Measurements from ENCODE around the gene HINFP. TPM values are rescaled to one million over a fixed set of nuclear protein-coding genes. Genes with fewer than 3 reads are reported as not detected.
A peak's percentile ranks its signal among the peaks of the same experiment; 100 is the strongest.

Gene HINFP
- 13.0 and 17.3 TPM in 2 replicates for total RNA-seq

GRCh38 chr11:119121008-119121810 lies at the start of gene HINFP:
Gene HINFP (plus strand): TSS chr11:119121580. CDS start chr11:119126945, 5,365 bp downstream.
- peak; percentile 93 for DNase-seq (ENCODE audit: extremely low read depth, low read depth, low spot score)

DNA sequence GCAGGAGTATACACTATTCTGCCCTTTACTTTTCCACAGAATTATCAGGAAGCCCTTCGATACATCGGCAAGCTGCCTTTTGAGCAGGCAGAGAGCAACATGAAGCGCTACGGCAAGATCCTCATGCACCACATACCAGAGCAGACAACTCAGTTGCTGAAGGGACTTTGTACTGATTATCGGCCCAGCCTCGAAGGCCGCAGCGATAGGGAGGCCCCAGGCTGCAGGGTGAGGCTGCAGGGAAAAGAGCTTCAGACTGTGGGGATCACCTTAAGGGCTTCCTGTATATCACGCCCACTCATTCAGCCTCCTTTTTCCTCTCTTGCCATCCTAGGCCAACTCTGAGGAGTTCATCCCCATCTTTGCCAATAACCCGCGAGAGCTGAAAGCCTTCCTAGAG lies 43.5 kb upstream of the HINFP start:
- no peak for DNase-seq (ENCODE audit: extremely low read depth, low read depth, low spot score)

- DNase-seq (ENCODE audit: extremely low read depth, low read depth, low spot score): no peak
These were observed 42.5 kb upstream of the HINFP start for GRCh38 chr11:119078675-119079420.

- DNase-seq (ENCODE audit: extremely low read depth, low read depth, low spot score): no peak
These were observed 39.6 kb upstream of the HINFP start for GRCh38 chr11:119081682-119082260.

GRCh38 chr11:119084663-119085436 lies 36.5 kb upstream of the HINFP start, which contains the start of gene HMBS:
Gene HMBS (plus strand): TSS chr11:119084881. CDS start chr11:119085034, 153 bp downstream.
- no peak for DNase-seq (ENCODE audit: extremely low read depth, low read depth, low spot score)

DNA sequence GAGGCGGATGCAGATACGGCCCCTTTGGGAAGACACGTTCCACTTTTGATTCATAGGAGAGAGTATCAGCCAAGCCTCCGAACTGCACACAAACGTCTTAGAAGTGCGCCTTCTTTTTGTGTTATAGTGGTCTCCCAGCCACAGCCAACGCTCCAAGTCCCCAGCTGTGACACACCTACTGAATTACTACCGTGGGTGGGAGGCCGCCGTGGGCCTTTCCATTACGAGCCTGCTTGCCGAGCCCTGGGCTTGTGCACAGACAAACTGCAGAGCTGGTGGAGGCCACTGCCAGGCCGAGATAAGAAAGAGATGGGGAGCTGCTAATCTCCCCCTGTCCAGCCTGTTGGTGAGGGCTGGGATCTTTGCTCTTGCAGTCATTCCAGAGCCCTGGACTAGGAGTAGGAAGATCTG lies 35.9 kb upstream of the HINFP start:
- DNase-seq (ENCODE audit: extremely low read depth, low read depth, low spot score): no peak

DNA sequence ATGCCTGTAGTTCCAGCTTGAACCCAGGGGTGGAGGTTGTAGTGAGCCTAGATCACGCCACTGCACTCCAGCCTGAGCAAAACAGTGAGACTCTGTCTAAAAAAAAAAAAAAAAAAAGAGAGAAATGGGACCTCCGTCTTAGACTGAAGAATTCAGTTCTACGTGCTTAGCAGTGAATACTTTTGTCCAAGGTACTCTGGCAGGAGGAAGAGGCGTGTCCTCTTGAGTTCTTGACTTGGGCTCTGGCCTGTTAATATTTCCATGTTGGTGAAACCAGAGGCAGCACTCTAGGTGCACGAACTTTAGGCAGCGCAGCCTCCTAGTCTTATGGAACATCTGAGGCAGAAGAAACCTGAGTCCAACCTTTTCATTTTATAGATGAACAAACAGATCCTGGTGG lies 34.3 kb upstream of the HINFP start:
- no peak for DNase-seq (ENCODE audit: extremely low read depth, low read depth, low spot score)

DNA sequence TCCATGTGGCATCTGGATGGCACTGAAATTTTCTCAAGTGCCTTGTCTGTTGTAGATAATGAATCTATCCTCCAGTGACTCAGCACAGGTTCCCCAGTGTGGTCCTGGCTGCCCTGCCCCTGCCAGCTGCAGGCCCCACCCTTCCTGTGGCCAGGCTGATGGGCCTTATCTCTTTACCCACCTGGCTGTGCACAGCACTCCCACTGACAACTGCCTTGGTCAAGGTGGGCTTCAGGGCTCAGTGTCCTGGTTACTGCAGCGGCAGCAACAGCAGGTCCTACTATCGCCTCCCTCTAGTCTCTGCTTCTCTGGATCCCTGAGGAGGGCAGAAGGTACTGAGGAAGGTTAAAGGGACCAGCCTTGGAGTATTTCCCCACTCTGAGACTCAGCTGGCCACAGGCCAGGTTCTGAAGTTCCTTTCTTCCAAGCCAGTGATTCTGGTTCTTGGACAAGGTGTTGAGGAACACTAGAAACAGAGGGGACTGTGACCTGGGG lies 33.6 kb upstream of the HINFP start:
- DNase-seq (ENCODE audit: extremely low read depth, low read depth, low spot score): no peak

DNA sequence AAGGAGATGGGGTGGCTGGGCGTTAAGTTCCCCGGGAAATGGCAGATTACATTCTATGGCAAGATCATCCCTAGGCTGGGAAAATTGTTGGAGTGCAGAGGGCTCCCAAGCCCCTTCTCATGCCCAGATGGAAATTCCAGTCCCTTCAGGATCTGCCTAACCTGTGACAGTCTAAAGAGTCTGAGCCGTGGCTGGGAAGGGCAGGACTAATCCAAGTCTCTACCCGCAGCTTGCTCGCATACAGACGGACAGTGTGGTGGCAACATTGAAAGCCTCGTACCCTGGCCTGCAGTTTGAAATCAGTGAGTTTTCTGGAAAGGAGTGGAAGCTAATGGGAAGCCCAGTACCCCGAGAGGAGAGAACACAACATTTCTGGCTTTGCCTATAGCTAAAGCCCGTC lies 33.0 kb upstream of the HINFP start:
- DNase-seq (ENCODE audit: extremely low read depth, low read depth, low spot score): no peak

DNA sequence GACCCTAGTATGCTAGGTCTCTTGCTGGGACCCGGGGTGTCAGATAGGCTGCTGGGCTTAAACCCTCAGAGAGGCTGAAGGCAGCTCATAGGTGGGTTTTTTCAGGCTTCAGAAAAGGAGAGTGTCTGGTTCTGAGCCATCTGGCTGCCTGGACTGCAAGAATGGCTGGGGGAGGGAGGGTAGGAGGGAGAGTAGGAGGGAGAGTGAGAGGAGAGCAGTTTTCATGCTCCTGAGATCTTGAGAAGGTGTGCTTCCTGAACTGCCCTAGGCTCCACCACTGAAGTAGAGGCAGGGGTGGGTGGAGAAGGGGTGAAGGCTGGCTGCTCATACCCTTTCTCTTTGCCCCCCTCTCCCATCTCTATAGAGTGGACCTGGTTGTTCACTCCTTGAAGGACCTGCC lies 32.1 kb upstream of the HINFP start:
- no peak for DNase-seq (ENCODE audit: extremely low read depth, low read depth, low spot score)

DNA sequence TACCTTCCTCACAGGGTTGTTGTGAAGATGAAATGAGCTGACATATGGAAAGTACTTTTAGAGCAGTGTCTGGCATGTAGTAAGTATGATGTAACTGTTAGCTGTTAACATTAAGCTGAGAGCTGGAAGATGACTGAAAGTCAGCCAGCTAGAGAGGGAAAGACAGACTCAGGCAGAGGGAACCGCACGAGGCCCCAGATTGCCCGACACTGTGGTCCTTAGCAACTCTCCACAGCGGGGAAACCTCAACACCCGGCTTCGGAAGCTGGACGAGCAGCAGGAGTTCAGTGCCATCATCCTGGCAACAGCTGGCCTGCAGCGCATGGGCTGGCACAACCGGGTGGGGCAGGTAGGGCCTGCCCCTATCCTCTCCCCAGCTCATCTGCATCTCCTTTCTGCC lies 30.2 kb upstream of the HINFP start:
- no peak for DNase-seq (ENCODE audit: extremely low read depth, low read depth, low spot score)

GRCh38 chr11:119091966-119092879 lies 29.2 kb upstream of the HINFP start:
- DNase-seq (ENCODE audit: extremely low read depth, low read depth, low spot score): no peak

- DNase-seq (ENCODE audit: extremely low read depth, low read depth, low spot score): no peak
These were observed 28.2 kb upstream of the HINFP start for GRCh38 chr11:119092880-119093842.

DNA sequence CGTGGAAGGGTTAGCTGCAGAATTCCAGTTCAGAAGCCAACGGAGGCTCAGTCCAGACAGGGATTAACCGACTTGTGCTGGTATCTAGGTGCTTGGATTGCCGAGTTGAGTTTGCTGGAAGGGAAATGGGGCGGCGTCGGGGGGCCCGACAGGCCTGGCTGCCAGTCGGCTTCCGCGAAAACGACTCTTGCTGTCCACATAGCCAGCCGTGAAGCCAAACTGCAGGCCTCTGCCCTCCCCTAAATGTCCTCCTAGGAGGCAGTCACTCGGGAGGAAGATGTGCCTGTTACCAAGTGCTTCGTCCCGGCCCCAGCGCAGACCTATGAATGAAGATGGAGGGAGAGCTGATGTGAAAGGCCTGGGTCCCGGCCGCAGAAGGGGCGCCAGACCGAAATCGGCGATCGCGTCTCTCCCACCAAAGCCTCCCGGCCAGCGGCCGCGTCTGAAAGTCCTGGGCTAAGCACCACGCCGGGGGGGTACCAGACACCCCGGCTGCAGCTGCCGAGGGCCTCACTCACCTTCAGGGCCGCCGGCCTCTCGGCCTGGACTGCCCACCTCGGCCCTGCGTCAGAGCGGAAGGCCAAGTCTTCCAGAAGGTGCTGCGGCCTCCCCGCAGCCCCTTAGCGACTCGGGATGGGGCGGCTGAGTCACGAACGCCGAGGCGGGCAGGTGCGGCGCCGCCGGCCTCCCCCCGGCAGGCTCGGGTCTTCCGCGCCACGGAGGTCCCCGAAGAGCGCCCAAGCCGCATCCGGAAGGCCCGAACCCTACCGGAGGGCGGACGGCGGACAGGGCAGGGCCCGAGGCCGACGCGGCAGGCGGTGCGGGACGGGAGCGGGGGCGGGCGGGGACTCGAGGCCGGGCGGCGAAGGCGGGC lies 27.2 kb upstream of the HINFP start:
- no peak for DNase-seq (ENCODE audit: extremely low read depth, low read depth, low spot score)

DNA sequence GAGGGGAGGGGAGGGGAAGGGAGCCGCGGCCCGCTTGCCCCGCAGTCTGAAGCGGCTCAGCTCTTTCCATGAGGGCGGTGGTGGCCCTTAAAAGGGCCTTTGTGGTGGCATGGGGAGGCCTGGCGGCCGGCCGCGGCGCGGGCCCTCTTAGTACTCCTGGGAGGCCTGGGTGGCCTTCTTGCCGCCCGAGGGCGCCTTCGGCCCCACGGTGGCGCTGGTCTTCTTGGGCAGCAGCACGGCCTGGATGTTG lies 26.6 kb upstream of the HINFP start:
- no peak for DNase-seq (ENCODE audit: extremely low read depth, low read depth, low spot score)

DNA sequence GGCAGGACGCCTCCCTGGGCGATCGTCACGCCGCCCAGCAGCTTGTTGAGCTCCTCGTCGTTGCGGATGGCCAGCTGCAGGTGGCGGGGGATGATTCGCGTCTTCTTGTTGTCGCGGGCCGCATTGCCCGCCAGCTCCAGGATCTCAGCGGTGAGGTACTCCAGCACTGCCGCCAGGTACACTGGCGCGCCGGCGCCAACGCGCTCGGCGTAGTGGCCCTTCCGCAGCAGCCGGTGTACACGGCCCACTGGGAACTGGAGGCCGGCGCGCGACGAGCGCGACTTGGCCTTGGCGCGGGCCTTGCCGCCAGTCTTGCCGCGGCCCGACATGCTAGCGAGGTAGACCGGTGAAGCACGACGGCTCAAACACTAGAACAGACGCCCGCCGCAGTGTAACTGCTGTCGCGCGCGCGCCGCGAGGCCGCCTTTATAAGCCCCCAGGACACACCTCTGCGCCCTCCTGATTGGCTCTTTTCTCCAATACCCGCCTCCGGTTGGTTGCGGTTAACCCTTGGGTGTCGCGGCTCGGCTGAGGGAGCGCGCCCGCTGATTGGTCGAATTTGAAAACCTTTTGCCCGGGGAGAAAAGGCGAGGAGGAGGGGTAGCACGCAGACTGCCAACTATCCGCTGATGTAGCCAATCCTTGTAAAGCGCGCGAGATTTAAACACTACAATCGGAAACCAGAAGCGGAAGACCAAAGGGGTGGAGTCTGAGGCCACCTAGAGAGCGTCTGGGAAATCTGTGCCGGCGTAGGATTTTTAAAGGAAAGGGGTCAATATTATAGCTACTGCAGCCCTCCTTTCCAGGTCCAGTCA lies 26.1 kb upstream of the HINFP start:
- DNase-seq (ENCODE audit: extremely low read depth, low read depth, low spot score): peak; percentile 94

DNA sequence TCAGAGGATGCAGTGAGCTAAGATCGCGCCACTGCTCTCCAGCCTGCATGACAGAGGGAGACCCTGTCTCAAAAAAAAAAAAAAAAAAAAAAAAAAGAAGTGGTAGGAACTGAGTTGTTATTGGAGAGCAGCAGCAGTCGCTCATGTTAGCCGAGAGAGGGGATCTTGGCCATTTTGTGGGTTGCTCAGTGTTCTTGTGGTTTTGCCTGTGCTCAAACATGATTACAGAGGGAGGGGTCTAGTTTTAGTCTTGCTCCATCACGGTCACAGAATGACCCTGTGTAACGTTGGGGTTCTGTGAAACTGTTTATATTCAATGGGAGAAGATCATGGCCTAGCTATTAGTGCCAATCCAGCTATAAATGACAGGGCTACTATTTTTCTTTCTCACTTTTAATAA lies 21.7 kb upstream of the HINFP start:
- no peak for DNase-seq (ENCODE audit: extremely low read depth, low read depth, low spot score)

All from glomerular endothelial cell (primary cell).